ENCODE data around the gene HGS.
"Not testable (repeated sequence)": the region's sequence is repeated elsewhere in the genome, so short reads cannot be mapped to it uniquely, and the experiment has no call there.

The HGS gene

DNA sequence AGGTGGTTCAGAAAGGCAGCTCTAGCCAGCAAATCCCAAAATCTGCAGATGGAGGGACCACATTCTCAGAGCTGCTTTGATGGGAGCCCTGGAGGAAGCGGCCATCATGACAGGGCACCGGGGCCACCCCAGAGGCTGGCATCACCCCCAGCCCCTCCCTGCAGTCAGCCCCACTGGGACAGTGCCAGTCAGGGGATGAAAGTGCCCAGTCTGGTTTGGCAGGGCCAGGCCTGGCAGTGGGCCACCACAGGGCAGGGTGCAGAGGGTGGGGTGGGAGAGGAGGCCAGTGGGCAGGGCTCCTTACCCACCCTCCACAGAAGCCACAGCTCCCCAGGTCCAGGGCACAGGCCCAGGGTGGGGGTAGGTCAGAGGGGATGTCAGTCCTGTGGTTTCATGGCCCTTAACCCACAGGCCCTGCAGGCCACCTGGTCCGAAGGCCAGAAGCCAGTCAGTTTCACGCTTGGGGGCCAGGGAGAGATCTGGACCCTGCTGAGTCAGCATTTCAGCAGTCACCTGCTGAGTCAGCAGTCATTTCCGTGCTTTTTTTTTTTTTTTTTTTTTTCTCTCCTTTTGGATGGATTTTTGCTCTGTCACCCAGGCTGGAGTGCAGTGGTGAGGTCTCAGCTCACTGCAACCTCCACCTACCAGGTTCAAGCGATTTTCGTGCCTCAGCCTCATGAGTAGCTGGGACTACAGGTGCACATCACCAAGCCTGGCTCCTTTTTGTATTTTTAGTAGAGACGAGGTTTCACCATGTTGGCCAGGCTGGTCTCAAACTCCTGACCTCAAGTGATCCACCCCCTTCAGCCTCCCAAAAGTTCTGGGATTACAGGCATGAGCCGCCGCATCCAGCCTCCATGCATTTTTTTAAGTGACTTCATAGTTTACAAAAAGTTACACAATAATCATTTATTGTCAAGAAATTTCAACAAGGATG is 38.6 kb downstream of the HGS start:
- no peak for DNase-seq

GRCh38 chr17:81723651-81724209 is 39.9 kb downstream of the HGS start:
- DNase-seq, result no peak

DNA sequence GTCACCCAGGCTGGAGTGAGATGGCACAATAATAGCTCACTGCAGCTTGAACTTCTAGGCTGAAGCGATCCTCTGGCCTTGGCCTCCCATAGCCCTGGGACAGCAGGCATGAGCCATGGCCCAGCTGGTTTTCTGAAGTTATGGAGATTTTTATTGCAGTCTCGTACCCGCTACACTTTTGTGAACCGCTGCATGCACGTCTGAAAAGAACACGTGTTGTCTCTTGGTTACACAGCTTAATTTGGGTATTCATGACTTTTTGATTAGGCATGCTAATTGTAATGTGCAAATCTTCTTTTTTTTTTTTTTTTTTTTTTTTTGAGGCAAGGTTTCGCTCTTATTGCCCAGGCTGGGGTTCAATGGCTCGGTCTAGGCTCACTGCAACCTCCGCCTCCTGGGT is 41.6 kb downstream of the HGS start:
- DNase-seq, result no peak

GRCh38 chr17:81726004-81726403 is 42.2 kb downstream of the HGS start:
- no peak for DNase-seq

GRCh38 chr17:81727324-81728031 is 43.7 kb downstream of the HGS start:
- DNase-seq, result no peak

DNA sequence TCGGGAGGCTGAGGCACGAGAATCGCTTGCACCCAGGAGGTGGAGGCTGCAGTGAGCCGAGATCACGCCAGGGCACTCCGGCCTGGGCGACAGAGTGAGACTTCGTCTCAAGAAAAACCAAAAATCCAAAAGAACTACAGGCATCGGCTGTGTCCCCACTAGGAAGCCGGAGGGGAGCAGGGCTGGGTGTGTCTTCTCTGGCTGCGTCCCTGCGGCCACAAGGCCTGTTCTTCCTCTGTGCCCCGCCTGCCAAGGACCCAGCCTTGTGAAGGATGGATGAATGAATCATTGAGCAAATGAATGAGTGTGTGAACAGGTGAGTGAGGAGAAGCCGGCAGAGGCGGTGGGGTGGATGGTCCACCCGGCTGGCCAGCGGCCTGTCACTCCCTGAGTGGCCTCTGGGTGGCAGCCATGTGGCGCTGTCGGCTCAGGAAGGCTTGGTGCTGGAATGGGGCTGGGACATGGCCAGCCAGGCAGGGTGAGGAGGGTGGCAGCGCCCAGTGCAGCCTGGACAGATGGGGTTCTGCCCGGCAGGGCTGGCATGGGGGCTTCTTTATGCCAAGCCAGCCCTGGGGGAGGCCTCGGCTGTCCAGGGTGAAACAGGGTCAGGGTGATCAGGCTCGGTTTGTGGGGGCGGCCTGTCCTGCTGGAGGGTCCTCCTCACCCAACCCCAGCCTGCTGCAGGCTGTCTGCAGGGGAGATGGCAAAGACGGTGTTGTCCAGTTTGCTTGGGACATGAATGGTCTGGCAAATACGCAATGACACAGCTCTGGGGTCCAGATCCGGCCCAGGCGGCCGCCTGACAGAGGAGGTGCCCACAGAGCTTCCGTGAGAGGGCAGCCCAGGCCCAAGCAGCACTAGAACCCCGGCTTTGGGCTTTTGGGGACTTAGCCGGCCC is 49.9 kb downstream of the HGS start:
- no peak for DNase-seq

- no peak for DNase-seq
Measured at GRCh38 chr17:81734405-81735263, 50.8 kb downstream of the HGS start.

DNA sequence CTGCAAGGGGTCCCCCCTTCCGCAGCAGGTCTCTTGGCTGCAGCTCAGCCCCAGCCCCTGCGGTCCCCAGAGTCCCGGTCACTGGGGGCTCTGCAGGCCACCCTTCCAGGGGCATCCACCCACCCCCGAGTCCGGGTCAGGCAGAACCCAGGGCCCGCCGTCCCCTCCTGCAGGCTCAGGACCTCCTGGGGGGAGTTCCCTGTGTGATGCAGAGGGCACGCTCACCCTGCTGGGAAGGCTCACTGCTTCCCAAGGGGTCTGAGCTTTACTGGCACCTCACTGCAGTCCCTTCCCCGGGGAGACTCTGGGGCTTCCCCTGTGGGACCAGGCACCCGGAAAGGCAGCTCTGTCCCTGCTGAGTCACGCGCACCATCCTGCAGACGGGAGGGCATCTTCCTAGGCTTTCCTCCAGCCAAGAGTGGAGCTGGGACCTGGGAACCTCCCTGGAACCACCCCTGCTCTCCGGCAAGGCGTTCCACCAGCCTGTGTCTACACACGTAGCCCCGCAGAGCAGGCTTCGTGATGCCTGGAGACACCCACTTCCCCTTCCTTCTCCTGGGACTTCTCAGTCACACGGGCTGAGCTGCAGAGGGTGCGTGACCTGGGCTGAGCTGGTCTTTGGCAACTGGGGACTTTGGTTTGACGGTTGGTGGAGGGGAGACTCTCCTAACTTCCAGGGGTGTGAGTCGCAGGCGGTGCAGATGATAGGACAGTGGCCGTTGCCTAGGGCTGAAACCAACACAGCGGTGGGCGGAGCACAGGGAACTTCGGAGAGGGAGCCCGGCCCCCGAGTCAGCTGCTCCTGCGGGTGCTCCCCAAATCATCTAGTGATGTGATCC is 51.7 kb downstream of the HGS start:
- DNase-seq, result no peak

DNA sequence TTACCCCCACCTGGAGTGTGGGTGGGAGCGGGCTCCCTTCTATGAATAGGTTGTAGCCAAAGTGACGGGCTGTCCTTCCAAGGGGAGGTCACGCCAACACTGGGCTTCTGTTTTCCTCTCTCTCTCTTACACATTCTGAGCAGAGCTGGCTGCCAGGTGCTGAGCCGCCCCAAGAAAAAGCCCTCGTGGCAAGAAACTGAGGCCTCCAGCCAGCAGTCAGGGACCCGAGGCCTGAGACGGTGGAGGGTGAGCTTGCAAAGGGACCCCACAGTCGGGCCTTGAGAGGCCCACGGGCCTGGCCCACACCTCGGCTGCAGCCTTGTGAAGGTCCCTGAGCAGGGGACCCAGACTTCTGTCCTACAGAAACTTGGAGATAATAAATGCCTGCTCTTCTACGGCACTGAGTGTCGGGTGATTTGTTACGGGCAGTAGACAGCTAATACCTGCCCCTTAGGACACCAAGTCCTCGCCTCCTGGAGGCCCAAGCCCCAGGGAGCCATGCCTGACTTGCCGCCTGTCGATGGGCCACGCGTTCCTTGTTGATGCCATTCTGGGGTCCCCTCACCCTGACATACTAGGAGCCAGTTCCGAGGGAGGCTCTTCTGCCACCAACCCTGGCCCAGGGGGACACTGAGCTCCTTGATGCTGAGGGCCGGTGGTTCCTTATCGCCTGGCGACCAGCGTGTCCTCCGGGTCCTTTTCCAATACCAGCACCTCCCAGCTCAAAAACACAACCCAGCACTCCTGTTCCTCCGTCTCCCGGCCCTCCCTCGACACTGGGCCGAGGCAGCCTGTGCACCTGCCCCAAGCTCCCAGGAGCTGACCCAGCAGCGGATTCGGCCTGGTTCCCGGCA is 54.4 kb downstream of the HGS start:
- no peak for DNase-seq

- DNase-seq, result no peak
Measured at GRCh38 chr17:81738801-81739393, 55.1 kb downstream of the HGS start.

DNA sequence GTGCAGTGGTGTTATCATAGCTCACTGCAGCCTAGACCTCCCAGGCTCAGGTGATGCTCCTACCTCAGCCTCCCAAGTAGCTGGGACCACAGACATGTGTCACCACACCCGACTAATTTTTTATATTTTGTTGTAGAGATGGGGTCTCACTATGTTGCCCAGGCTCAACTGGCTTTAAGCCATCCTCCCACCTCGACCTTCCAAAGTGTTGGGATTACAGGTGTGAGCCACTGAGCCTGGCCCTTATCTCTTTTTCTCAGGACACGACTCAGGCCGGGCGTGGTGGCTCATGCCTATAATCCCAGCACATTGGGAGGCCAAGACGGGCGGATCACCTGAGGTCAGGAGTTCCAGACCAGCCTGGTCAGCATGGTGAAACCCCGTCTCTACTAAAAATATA is 55.8 kb downstream of the HGS start:
- not testable (repeated sequence) for DNase-seq

DNA sequence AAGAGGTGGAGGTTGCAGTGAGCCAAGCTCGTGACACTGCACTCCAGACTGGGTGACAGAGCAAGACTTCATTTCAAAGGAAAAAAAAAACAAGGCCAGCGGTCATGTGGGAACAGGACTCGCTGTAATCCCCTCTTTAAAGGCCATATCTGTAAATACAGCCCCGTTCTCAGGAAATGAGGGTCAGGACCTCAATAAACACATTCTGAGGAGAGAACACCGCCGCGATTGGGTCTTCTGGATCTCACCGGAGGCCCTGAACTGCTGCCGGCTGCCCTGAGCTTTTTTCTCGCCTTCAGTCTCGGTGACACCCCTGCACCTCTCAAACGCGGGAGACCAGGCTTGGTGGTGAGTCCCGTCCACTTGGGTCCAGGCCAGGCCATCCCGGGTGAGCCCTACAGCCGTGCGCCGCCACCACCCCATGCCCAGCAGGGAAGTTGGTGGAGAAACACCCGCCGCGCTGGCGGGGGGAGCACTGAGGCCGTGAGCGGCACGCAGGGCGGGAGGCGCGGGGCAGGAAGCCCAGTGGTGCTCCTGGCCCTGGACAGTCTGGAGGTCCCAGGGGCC is 56.7 kb downstream of the HGS start:
- DNase-seq, result no peak

DNA sequence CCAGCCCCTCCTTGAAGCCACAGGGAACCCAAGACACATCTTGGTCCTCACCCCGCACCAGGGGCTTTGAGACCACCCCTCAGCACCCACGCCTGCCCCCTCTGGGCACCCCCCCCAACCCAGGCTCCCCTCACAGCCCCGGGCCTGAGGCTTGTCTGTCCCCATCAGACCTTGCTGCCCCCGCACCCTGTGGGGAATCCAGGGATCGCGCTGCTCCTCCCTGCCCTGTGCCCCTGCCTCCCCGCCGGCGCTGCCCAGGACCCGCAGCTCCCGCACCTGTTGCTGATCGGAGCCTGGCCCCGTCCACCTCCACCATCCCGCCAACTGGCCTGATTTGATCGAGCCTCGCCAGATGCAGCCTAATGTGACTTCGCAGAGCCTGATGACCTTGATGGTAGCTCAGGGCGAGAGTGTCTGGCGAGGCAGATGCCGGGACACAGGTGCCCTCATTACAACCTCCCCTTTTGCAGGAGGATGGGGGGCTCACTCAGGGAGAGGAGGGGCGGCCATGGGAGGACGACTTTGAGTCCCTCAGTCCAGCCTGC is 57.3 kb downstream of the HGS start:
- DNase-seq, result no peak

DNA sequence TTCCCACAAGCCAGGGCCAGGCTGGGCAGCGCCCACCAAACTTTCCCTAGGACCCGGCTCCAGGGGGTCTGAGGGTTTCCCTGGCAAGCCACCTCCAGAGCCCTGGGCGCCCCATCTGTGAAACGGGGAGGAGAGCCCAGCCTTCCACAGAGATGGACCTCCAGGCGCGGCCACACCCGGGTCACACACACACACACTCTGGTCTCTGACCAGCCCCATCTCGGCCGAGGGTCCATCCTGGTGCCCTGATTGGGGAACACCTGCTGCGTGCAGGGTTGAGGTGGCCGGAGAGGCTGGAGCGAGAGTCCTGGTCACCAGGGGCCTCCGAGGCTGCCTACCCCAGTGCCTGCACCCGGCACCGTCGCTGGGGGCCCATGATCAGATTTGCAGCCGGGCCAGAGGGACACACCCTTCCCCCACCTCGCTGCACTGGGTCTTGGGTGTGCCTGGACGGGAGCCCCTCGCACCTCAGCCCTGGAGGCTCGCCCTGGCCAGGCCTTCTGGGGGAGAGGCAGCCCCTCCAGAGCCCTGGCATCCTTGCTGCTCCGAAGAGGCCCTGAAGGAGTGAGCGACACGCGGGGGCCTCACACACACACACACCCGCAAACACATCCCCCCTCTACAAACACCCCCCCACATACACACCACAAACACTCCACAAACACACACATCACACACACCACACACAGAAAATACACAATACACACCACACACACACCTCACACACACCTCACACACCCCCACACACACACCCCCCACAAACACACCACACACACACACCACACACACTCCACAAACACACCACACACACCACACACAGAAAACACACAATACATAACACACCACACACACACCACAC is 58.0 kb downstream of the HGS start:
- no peak for DNase-seq

Measured in NCI-H1048 (cell line).